GM12891 (cell line): ENCODE results near the gene BPIFB1.
A peak's percentile ranks its signal among the peaks of the same experiment; 100 is the strongest.

ENCODE experiments used
- DNase-seq: peaks from one replicate; pipeline ENCODE4 v3.0.0; 2011; ENCODE audit warnings: low spot score; ENCODE audit not compliant: insufficient read length
- FAIRE-seq: peaks from 2 replicates; lab custom pipeline; 2011; peaks lifted over from hg19 to GRCh38; lab: Jason Lieb, UNC
- PAX5 ChIP-seq: IDR thresholded peaks from 2 replicates; pipeline ENCODE4 v1.6.1; 2011; ENCODE audit warnings: low read length, moderate library complexity, mild to moderate bottlenecking; ENCODE audit not compliant: insufficient read depth, severe bottlenecking
- POLR2A ChIP-seq: IDR thresholded peaks from 2 replicates; pipeline ENCODE4 v1.6.1; 2011; ENCODE audit warnings: low read depth, low read length, control low read depth
- POLR2AphosphoS5 ChIP-seq: IDR thresholded peaks from 2 replicates; pipeline ENCODE4 v1.6.1; 2011; ENCODE audit warnings: low read depth, low read length, control low read depth
- POU2F2 ChIP-seq: IDR thresholded peaks from 2 replicates; pipeline ENCODE4 v1.6.1; 2011; ENCODE audit warnings: low read depth, mild to moderate bottlenecking, control low read depth, low read length, moderate library complexity
- SPI1 ChIP-seq: IDR thresholded peaks from 2 replicates; pipeline ENCODE4 v1.6.1; 2011; ENCODE audit warnings: low read depth, low read length, control low read depth
- TAF1 ChIP-seq: IDR thresholded peaks from 2 replicates; pipeline ENCODE4 v1.6.1; 2011; ENCODE audit warnings: low read depth, low read length, control low read depth

Gene BPIFB1

DNA sequence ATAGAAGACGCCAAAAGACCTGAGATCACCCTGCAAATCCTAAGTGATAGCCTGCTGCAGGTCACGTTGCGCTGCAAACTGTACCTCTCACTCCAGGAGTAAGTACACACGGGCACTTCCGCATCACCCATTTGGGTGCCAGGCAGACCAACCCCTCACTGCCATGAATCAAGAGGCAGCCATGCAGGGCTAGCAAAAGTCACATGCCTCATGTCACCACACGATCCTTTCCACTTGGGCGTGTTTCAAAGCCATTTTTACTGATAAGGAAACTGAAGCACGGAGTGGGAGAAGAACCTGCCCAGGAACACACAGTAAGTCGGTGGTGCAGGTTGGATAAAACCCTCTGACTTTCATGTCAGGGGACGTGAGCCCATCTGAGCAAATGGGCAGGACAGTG, 37.0 kb downstream of the BPIFB1 start:
- no peak for FAIRE-seq
- TF ChIP-seq POLR2AphosphoS5 (no peak), PAX5 (no peak), POLR2A (no peak), TAF1 (no peak), POU2F2 (no peak), SPI1 (no peak)

DNA sequence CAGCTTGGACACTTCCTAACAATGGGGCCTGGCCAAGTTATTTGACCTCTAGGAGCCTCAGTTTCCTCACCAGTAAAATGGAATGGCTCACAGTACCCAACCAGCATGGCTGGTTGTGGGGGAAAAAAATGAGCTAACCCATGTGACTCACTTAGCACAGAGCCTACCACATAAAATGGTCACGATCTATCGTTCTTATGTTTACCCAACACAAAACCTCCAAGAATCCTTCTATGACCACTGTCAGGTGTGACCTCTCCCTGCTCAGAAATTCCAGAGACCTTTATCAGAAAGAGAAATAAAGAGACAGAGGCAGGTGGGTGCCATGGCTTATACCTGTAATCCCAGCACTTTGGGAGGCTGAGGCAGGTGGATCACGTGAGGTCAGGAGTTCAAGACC, 39.4 kb downstream of the BPIFB1 start:
- FAIRE-seq (no peak), DNase-seq (no peak)
- TF ChIP-seq POLR2AphosphoS5 (no peak), POU2F2 (no peak), POLR2A (no peak), SPI1 (no peak), TAF1 (no peak), PAX5 (no peak)

More for the DNA sequence above, 37.0 kb downstream of the BPIFB1 start:
- no peak for DNase-seq

DNA sequence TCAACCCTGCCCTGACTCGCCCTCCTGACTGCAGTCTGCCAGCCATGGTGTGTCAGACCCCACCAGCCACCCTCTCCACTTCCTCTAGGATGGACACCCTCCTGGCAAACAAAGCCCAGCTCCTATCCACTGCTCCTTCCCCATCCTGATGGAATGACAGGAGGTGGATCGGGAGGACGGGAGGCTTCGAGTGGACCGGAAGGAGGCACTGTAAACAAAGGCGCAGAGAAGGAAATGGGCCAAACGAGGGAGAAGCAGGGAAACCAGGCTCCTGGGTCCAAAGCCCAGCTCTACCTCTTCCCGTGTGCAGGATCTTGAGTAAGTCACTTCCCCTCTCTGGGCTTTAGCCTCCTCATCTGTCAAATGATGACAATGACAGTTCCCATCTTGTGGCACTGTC, 40.2 kb downstream of the BPIFB1 start:
- no peak for FAIRE-seq
- no peak for DNase-seq

DNA sequence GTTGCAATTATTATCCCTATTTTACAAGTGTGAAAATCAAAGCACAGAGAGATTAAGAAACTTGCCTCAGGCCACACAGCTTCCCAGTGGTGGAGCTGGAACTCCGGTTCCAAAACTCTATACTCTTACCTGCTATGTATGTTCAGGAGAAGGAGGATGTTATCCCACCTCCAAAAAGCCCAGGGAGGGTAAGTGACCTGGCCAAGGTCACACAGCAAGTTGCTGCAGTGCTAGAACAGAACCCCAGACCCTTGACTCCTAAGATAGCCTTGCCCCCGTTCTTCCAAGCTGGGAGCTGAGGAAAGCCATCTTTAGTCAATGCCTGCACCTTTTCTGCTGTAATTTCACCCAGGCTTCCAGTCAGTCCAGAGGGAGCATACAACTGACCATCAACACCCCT, 42.3 kb downstream of the BPIFB1 start:
- TF ChIP-seq POLR2A (no peak), POLR2AphosphoS5 (no peak)
- FAIRE-seq = no peak

More for the DNA sequence above, 40.2 kb downstream of the BPIFB1 start:
- TF ChIP-seq TAF1 (no peak), POLR2AphosphoS5 (no peak), SPI1 (no peak), PAX5 (no peak), POLR2A (no peak), POU2F2 (no peak)

DNA sequence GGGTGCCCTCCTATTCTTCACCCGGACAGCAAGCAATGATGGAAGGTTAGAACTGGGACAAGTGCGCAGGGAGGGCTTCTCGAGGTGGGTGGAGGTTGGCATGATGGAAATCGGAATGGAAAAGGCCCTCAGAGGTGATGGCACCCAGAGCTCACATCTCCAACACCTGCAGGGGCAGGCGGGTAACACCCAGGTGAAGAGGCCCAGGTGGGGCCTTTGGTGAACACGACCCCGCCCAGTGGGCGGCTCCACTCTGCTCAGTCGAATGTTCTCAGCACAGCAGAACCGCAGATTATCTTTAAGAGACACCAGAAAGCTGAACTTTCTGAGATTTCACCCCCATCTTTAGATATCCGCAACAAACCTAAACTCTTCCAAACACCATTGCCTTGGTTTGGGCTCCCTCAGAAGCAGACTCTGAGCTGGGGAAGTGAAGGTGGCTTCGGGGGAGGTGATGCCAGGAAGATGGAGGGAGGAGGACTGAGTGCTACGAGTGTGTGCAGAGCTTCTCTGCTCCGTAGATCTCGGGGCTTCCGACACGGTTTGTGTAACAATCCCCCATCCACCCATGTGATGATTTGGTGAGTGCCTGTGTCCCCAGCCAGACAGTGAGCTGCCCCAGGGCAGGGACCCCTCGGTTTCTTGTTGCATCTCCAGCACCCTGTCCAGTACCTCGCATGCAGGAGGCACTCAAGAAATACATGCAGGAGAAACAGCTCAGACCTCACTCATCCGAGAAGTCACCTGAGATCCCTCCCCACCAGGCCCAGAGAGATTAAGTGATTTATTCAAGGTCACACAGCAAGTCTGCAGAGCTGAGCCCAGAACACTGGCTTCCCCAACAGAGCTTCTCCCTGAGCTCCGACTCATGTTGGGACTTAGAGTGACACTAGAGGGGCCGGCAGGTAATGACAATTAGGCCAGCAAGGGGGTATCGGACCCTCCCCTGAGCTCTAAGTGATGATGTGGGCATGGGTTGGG, 45.4 kb downstream of the BPIFB1 start:
- no peak for TF ChIP-seq TAF1
- no peak for TF ChIP-seq PAX5
- TF ChIP-seq SPI1 = no peak
- no peak for TF ChIP-seq POLR2A
- TF ChIP-seq POLR2AphosphoS5 = no peak
- no peak for TF ChIP-seq POU2F2
- FAIRE-seq = no peak
- no peak for DNase-seq

More for the DNA sequence above, 42.3 kb downstream of the BPIFB1 start:
- no peak for DNase-seq

DNA sequence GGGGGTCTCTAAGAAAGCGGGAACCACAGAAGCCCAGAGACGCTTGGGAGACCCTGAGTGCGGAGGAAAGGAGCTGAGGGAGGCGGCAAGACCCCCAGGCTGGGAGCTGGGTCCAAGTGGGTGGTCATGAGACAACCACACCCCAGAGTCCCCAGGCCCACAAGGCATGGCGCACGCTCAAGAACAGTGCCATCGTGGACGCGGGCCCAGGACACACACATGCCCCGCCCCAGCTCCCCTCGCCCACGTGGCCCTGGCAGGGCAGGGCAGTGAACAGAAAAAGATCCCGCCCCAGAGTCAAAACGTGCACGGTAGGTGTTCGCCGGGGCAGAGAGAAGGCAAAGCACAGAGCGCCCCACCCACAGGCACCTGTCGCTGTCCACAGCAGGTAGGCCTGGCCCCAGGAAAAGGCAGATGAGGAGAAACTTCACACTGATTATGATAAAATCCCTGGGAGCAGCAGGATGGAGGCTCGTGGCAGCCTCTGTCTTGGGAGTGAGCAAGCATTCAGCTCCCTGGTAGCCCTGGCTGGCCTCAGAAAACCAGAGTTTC, 50.0 kb downstream of the BPIFB1 start:
- DNase-seq (no peak), FAIRE-seq (no peak)
- no peak for TF ChIP-seq SPI1
- no peak for TF ChIP-seq POLR2A
- no peak for TF ChIP-seq PAX5
- no peak for TF ChIP-seq TAF1
- TF ChIP-seq POU2F2 = no peak
- TF ChIP-seq POLR2AphosphoS5 = no peak

DNA sequence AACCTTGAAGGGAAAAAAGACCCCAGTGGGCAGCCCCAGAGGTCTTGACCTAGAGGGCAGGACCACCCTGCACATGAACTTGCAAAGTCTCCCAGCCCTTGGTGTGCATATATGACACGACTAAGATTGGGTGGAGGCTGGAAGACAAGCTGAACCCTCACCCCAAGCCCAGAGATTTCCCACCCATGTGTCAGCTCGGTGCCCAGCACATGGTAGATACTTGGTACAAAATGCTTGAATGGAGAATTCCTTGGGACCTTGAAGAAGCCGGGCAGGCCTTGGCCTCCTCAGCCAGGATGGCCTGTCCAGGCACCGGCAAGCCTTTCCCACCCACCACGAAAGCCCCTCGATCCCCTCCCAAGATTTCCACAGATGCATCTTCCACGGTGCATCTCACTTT, 50.6 kb downstream of the BPIFB1 start:
- FAIRE-seq (no peak), DNase-seq (no peak)
- TF ChIP-seq TAF1 (no peak), POLR2AphosphoS5 (no peak), POU2F2 (no peak), PAX5 (no peak), SPI1 (no peak), POLR2A (no peak)

DNA sequence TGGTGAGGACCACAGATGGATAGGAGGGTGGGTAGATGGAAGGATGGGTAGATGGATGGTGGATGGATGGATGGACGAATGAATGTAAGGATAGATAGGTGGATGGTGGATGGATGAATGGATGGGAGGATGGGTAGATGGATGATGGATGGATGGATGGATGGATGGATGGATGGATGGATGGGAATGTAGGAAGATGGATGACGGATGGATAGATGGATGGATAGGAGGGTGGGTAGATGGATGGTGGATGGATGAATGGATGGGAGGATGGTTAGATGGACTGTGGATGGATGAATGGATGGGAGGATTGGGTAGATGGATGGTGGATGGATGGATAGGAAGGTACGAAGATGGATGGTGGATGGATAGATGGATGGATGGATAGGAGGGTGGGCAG, 51.1 kb downstream of the BPIFB1 start:
- DNase-seq = no peak
- TF ChIP-seq TAF1 (no peak), PAX5 (no peak), POLR2AphosphoS5 (no peak), POLR2A (no peak), SPI1 (no peak), POU2F2 (no peak)
- FAIRE-seq = no peak

DNA sequence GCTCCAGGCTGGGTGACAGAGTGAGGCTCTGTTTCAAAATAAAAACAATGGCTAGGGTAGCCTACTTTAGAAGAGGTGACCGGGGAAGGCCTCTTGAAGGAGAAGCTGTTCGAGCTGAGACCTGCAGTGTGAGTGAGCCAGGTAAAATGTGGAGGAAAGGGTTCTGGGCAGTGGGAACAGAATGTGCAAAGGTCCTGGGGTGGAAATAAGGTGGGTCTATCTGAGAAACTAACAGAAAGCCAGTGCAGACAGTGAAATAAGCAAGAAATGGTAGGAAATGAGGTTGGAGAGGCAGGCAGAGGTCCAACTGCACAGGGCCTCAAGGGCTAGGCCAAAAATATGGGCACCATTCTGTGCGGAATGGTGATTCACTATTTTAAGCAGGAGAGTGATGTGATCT, 53.4 kb downstream of the BPIFB1 start:
- FAIRE-seq (no peak), DNase-seq (no peak)
- TF ChIP-seq POLR2A (no peak), POU2F2 (no peak), POLR2AphosphoS5 (no peak), TAF1 (no peak), PAX5 (no peak), SPI1 (no peak)

DNA sequence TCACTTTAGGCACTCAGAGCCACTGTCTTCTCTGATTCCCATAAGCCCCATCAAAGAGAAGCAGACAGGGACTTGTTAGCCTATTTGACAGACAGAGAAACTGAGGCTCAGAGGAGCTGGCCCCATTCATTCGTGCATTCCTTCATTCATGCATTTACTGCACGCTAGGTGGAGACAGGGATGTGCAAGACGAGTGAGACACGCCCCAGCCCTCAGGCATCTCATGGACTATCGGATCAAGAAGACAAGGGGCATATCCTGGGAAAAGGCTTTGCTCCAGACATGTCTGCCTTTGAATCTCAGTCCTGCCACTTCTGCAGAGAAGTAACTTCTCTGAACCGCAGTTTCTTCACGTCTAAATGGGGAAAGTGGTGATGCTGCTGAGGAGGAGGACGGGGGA, 54.1 kb downstream of the BPIFB1 start:
- TF ChIP-seq POLR2A (no peak), POLR2AphosphoS5 (no peak), TAF1 (no peak), POU2F2 (no peak), PAX5 (no peak), SPI1 (no peak)
- peak; percentile 51 for FAIRE-seq
- DNase-seq = no peak
